WTC11 (cell line): ENCODE data around the gene SLC14A1. TPM values are rescaled to one million over a fixed set of nuclear protein-coding genes. Genes with fewer than 3 reads are reported as not detected.

Experiments
- ATAC-seq: fragments of 200-7000 bp; cut with Tn5 transposase; 2 replicates; pipeline ENCODE4 v1.10.0; 2021; ENCODE audit warnings: mild to moderate bottlenecking, moderate library complexity
- CTCF ChIA-PET: fragments of 300-600 bp; sonication (Branson Sonifier 250); formaldehyde crosslinking; loops from one replicate; lab custom pipeline; 2021; ENCODE audit warnings: antibody characterized with exemption; lab: Charles Lee
- POLR2A ChIA-PET: fragments of 350-600 bp; sonication (Branson Sonifier 250); formaldehyde crosslinking; loops from one replicate; lab custom pipeline; 2021; ENCODE audit warnings: antibody characterized with exemption; lab: Charles Lee
- DNase-seq: peaks from one replicate; pipeline ENCODE4 v3.0.0; 2021; ENCODE audit warnings: low spot score
- H3K27ac Mint-ChIP-seq: 2 replicates; pipeline ENCODE4 v1.8.0; 2021; ENCODE audit warnings: mixed read lengths
- H3K27me3 Mint-ChIP-seq: 2 replicates; pipeline ENCODE4 v1.8.0; 2021; ENCODE audit warnings: low read depth, mild to moderate bottlenecking, moderate library complexity, mixed read lengths
- H3K36me3 Mint-ChIP-seq: 2 replicates; pipeline ENCODE4 v1.8.0; 2021; ENCODE audit warnings: mixed read lengths
- H3K4me1 Mint-ChIP-seq: 2 replicates; pipeline ENCODE4 v1.8.0; 2022; ENCODE audit warnings: mixed read lengths
- H3K4me3 Mint-ChIP-seq: 2 replicates; pipeline ENCODE4 v1.8.0; 2021; ENCODE audit warnings: mild to moderate bottlenecking, moderate library complexity, mixed read lengths
- H3K9me3 Mint-ChIP-seq: 2 replicates; pipeline ENCODE4 v1.8.0; 2021; ENCODE audit warnings: mixed read lengths
- ARID4B ChIP-seq: sonication (generic); formaldehyde crosslinking; IDR thresholded peaks from 2 replicates; pipeline ENCODE4 v1.8.0; 2023; ENCODE audit warnings: missing genetic modification reagents, mild to moderate bottlenecking, borderline replicate concordance
- CREB1 ChIP-seq: sonication (generic); formaldehyde crosslinking; IDR thresholded peaks from 2 replicates; pipeline ENCODE4 v1.8.0; 2023; ENCODE audit warnings: mild to moderate bottlenecking, missing genetic modification reagents
- E2F5 ChIP-seq: sonication (generic); formaldehyde crosslinking; IDR thresholded peaks from 2 replicates; pipeline ENCODE4 v1.8.1; 2022; ENCODE audit warnings: mild to moderate bottlenecking, moderate library complexity, missing genetic modification reagents
- FOXP1 ChIP-seq: sonication (generic); formaldehyde crosslinking; IDR thresholded peaks from 2 replicates; pipeline ENCODE4 v1.8.0; 2022; ENCODE audit warnings: missing genetic modification reagents, mild to moderate bottlenecking, moderate library complexity, borderline replicate concordance
- GABPB1 ChIP-seq: sonication (generic); formaldehyde crosslinking; IDR thresholded peaks from 2 replicates; pipeline ENCODE4 v1.8.1; 2023; ENCODE audit warnings: mild to moderate bottlenecking, missing genetic modification reagents
- MXD4 ChIP-seq: fragments of 250-450 bp; sonication (Bioruptor Pico); IDR thresholded peaks from 2 replicates; pipeline ENCODE4 v1.8.0; 2021; ENCODE audit warnings: mild to moderate bottlenecking, moderate library complexity, borderline replicate concordance
- OVOL2 ChIP-seq: fragments of 250-450 bp; sonication (Bioruptor Pico); IDR thresholded peaks from 2 replicates; pipeline ENCODE4 v1.9.0; 2021; ENCODE audit warnings: mild to moderate bottlenecking, borderline replicate concordance
- PREB ChIP-seq: sonication (generic); formaldehyde crosslinking; IDR thresholded peaks from 2 replicates; pipeline ENCODE4 v1.8.1; 2022; ENCODE audit warnings: mild to moderate bottlenecking, missing genetic modification reagents, moderate library complexity, borderline replicate concordance
- RORB ChIP-seq: fragments of 250-450 bp; sonication (Bioruptor Pico); IDR thresholded peaks from 2 replicates; pipeline ENCODE4 v1.9.0; 2021; ENCODE audit warnings: mild to moderate bottlenecking
- SMAD3 ChIP-seq: sonication (generic); formaldehyde crosslinking; IDR thresholded peaks from 2 replicates; pipeline ENCODE4 v1.8.0; 2022; ENCODE audit warnings: missing genetic modification reagents, mild to moderate bottlenecking, borderline replicate concordance
- SP1 ChIP-seq: sonication (generic); formaldehyde crosslinking; conservative IDR thresholded peaks from 2 replicates; pipeline ENCODE4 v1.8.1; 2022; ENCODE audit warnings: missing genetic modification reagents
- TCF7 ChIP-seq: sonication (generic); formaldehyde crosslinking; IDR thresholded peaks from 2 replicates; pipeline ENCODE4 v1.8.0; 2022; ENCODE audit warnings: mild to moderate bottlenecking, low read depth, missing genetic modification reagents, moderate library complexity
- TP53 ChIP-seq: sonication (generic); formaldehyde crosslinking; IDR thresholded peaks from 2 replicates; pipeline ENCODE4 v1.8.1; 2023; ENCODE audit warnings: mild to moderate bottlenecking, missing genetic modification reagents
- ZNF396 ChIP-seq: fragments of 250-450 bp; sonication (Bioruptor Pico); IDR thresholded peaks from 2 replicates; pipeline ENCODE4 v1.8.0; 2021; ENCODE audit warnings: mild to moderate bottlenecking, moderate library complexity, borderline replicate concordance
- total RNA-seq: library from RNA; stranded (reverse); gene quantifications from 3 replicates; pipeline ENCODE4 v1.2.3, GENCODE V29; 2021
- TF ChIP-seq, protein P1 (sequence below): sonication (generic); formaldehyde crosslinking; IDR thresholded peaks from 2 replicates; pipeline ENCODE4 v1.8.1; 2022; ENCODE audit warnings: low read depth, missing genetic modification reagents, borderline replicate concordance
- TF ChIP-seq, protein P2 (sequence below): fragments of 250-450 bp; sonication (Bioruptor Pico); IDR thresholded peaks from 2 replicates; pipeline ENCODE4 v1.9.0; 2021; ENCODE audit warnings: mild to moderate bottlenecking
- TF ChIP-seq, protein P3 (sequence below): sonication (generic); formaldehyde crosslinking; IDR thresholded peaks from 2 replicates; pipeline ENCODE4 v1.8.0; 2022; ENCODE audit warnings: mild to moderate bottlenecking, missing genetic modification reagents

SLC14A1 gene
- total RNA-seq, 1 experiment from 2014 or later = not detected

GRCh38 chr18:45739848-45740247, 15.9 kb downstream of the SLC14A1 start:
- CTCF ChIA-PET = interaction anchor here (1.2 to 2.8 kb wide), 4 partner anchors 67 to 140 kb away, joined by 3 to 22 read pairs (median 4); no protein-coding TSS in a partner anchor
- no peaks in the 10 kb centered on the region for H3K27me3 Mint-ChIP-seq
- H3K27ac Mint-ChIP-seq = 0 out of 2 replicates have a peak overlapping the region, but pooled peaks have one; percentile 69
- H3K36me3 Mint-ChIP-seq = no peaks in the 10 kb centered on the region
- DNase-seq (no peak), ATAC-seq (peak; percentile 25; the same call in 1 of the 2 replicates)
- TF ChIP-seq, protein P1, sequence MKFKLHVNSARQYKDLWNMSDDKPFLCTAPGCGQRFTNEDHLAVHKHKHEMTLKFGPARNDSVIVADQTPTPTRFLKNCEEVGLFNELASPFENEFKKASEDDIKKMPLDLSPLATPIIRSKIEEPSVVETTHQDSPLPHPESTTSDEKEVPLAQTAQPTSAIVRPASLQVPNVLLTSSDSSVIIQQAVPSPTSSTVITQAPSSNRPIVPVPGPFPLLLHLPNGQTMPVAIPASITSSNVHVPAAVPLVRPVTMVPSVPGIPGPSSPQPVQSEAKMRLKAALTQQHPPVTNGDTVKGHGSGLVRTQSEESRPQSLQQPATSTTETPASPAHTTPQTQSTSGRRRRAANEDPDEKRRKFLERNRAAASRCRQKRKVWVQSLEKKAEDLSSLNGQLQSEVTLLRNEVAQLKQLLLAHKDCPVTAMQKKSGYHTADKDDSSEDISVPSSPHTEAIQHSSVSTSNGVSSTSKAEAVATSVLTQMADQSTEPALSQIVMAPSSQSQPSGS = no peak
- TF ChIP-seq ZNF396 (CRISPR knock-in tag) (no peak), SP1 (CRISPR knock-in tag) (no peak), RORB (CRISPR knock-in tag) (no peak), TP53 (CRISPR knock-in tag) (no peak), GABPB1 (CRISPR knock-in tag) (no peak), OVOL2 (CRISPR knock-in tag) (no peak), MXD4 (no peak), FOXP1 (CRISPR knock-in tag) (no peak), SMAD3 (no peak), ARID4B (no peak), TCF7 (CRISPR knock-in tag) (no peak), CREB1 (CRISPR knock-in tag) (no peak), PREB (CRISPR knock-in tag) (no peak), E2F5 (no peak)
- TF ChIP-seq, protein P2, sequence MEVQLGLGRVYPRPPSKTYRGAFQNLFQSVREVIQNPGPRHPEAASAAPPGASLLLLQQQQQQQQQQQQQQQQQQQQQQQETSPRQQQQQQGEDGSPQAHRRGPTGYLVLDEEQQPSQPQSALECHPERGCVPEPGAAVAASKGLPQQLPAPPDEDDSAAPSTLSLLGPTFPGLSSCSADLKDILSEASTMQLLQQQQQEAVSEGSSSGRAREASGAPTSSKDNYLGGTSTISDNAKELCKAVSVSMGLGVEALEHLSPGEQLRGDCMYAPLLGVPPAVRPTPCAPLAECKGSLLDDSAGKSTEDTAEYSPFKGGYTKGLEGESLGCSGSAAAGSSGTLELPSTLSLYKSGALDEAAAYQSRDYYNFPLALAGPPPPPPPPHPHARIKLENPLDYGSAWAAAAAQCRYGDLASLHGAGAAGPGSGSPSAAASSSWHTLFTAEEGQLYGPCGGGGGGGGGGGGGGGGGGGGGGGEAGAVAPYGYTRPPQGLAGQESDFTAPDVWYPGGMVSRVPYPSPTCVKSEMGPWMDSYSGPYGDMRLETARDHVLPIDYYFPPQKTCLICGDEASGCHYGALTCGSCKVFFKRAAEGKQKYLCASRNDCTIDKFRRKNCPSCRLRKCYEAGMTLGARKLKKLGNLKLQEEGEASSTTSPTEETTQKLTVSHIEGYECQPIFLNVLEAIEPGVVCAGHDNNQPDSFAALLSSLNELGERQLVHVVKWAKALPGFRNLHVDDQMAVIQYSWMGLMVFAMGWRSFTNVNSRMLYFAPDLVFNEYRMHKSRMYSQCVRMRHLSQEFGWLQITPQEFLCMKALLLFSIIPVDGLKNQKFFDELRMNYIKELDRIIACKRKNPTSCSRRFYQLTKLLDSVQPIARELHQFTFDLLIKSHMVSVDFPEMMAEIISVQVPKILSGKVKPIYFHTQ (CRISPR knock-in tag) = no peak
- TF ChIP-seq, protein P3, sequence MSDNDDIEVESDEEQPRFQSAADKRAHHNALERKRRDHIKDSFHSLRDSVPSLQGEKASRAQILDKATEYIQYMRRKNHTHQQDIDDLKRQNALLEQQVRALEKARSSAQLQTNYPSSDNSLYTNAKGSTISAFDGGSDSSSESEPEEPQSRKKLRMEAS = no peak
- H3K4me3 Mint-ChIP-seq = no peak overlapping the region
- H3K4me1 Mint-ChIP-seq = peaks cover 38% of the 10 kb centered on the region
- no peaks in the 10 kb centered on the region for H3K9me3 Mint-ChIP-seq
- POLR2A ChIA-PET = no interaction called here
